Measurements from ENCODE around the gene CTSA.

The CTSA gene

GRCh38 chr20:45934586-45935415 lies 43.7 kb downstream of the CTSA start, which contains the start of gene PCIF1:
Gene PCIF1, plus strand, starts transcription at chr20:45934683. Its CDS starts 4,317 bp downstream, at chr20:45939000.
- DNase-seq (ENCODE audit: extremely low read depth in 1 of 2, low read depth in 1 of 2), result peak; percentile 96

- no peak for DNase-seq (ENCODE audit: extremely low read depth in 1 of 2, low read depth in 1 of 2)
Observed at GRCh38 chr20:45935416-45936046, 44.4 kb downstream of the CTSA start.

GRCh38 chr20:45937765-45938164 lies 46.6 kb downstream of the CTSA start:
- no peak for DNase-seq (ENCODE audit: extremely low read depth in 1 of 2, low read depth in 1 of 2)

- no peak for DNase-seq (ENCODE audit: extremely low read depth in 1 of 2, low read depth in 1 of 2)
Observed at GRCh38 chr20:45938727-45939438, 47.7 kb downstream of the CTSA start.

- no peak for DNase-seq (ENCODE audit: extremely low read depth in 1 of 2, low read depth in 1 of 2)
Observed at GRCh38 chr20:45940053-45940452, 48.9 kb downstream of the CTSA start.

GRCh38 chr20:45940469-45940868 lies 49.3 kb downstream of the CTSA start:
- DNase-seq (ENCODE audit: extremely low read depth in 1 of 2, low read depth in 1 of 2), result no peak

GRCh38 chr20:45943613-45944012 lies 52.5 kb downstream of the CTSA start:
- DNase-seq (ENCODE audit: extremely low read depth in 1 of 2, low read depth in 1 of 2), result no peak

GRCh38 chr20:45944151-45944964 lies 53.2 kb downstream of the CTSA start:
- no peak for DNase-seq (ENCODE audit: extremely low read depth in 1 of 2, low read depth in 1 of 2)

- DNase-seq (ENCODE audit: extremely low read depth in 1 of 2, low read depth in 1 of 2), result no peak
Observed at GRCh38 chr20:45944965-45945677, 54.0 kb downstream of the CTSA start.

GRCh38 chr20:45945678-45946148 lies 54.6 kb downstream of the CTSA start:
- no peak for DNase-seq (ENCODE audit: extremely low read depth in 1 of 2, low read depth in 1 of 2)

GRCh38 chr20:45946149-45946970 lies 55.2 kb downstream of the CTSA start:
- peak; percentile 34 to 48 for DNase-seq (ENCODE audit: extremely low read depth in 1 of 2, low read depth in 1 of 2)

- no peak for DNase-seq (ENCODE audit: extremely low read depth in 1 of 2, low read depth in 1 of 2)
Observed at GRCh38 chr20:45947110-45947866, 56.2 kb downstream of the CTSA start.

GRCh38 chr20:45948261-45948733 lies 57.2 kb downstream of the CTSA start:
- DNase-seq (ENCODE audit: extremely low read depth in 1 of 2, low read depth in 1 of 2), result no peak

Measured in stimulated activated CD8-positive, alpha-beta memory T cell treated with anti-CD3 and anti-CD28 coated beads, Interleukin-7, amount 100 ng/mL, for 48 hours (primary cell).